ENCODE data around the gene ARL5A.

Gene ARL5A

DNA sequence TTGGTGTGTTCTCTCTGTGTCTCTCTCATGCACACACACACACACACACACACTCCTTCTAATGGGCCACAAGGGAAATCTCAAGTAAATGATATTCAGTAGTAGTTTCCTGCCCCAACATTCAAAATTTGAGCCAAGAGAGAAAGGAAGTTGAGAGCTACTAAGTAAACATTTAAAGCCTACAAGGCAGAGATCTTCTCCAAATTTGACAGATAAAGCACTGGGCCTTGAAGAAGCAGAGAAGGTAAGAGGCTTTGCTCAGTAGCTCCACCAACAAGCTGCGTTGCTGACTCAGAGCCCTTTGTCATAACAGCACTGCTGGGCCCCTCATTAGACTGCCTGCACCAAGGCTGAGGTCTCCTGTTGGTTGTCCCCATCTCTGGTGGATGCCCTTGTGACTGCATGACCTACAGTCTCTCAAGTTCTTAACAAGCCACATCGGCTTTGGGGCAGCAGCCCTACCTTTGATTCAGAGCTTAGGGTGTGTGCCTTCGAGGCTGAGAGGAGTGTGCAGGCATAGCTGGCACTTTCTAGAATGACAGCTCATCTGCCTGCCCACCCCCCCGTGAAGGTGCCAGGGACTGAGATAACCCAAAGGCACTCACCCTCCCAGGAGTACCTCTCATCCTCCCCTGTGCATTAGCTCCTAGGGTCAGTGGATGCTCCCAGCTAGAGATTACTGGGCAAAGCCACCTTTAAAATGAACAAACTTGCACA, 61.6 kb downstream of the ARL5A start:
- DNase-seq, result no peak
- H3K9me3 ChIP-seq, result no peaks in the 10 kb centered on the region
- no peaks in the 10 kb centered on the region for H3K27me3 ChIP-seq
- intact Hi-C loops (cut with DNase I; ENCODE audit: low total_unique reads), result no loop called here
- no peak overlapping the region for H3K27ac ChIP-seq
- H3K4me3 ChIP-seq, result no peak overlapping the region
- H3K36me3 ChIP-seq, result no peaks in the 10 kb centered on the region
- no peaks in the 10 kb centered on the region for H3K4me1 ChIP-seq
- TF ChIP-seq, protein P1, sequence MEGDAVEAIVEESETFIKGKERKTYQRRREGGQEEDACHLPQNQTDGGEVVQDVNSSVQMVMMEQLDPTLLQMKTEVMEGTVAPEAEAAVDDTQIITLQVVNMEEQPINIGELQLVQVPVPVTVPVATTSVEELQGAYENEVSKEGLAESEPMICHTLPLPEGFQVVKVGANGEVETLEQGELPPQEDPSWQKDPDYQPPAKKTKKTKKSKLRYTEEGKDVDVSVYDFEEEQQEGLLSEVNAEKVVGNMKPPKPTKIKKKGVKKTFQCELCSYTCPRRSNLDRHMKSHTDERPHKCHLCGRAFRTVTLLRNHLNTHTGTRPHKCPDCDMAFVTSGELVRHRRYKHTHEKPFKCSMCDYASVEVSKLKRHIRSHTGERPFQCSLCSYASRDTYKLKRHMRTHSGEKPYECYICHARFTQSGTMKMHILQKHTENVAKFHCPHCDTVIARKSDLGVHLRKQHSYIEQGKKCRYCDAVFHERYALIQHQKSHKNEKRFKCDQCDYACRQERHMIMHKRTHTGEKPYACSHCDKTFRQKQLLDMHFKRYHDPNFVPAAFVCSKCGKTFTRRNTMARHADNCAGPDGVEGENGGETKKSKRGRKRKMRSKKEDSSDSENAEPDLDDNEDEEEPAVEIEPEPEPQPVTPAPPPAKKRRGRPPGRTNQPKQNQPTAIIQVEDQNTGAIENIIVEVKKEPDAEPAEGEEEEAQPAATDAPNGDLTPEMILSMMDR (IDR thresholded peaks at IDR 0.05), result no peak

DNA sequence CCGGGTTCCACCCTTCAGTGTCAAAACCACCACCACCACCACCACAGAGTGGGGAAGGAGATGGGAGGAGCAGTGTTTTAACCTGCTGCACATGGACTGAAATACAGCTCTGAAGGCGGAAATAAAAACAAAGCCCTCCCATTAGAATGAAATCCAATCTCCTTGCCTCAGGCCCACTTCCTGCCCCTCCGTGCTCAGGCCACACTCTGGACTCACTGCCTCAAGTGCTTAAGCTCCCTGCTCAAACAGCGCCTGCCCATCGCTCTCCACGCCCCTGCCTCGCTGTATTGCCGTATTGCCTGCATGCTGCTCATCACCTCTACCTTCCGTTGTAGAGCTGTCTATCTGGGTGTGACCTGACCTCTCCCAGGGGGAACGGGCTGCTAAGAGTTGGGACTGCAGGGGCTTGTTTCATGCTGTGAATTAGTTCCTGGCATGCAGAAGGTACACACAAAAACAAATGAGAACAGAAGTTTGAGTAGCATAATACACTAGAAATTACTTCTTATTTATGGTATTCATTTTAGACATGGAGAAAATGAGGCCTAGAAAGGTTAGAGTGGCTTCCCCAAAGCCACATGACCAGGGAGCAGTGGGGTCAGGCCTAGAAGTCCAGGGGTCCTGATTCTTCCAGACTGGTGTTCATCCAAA, 62.3 kb downstream of the ARL5A start:
- Histone ChIP-seq H3K36me3 (no peaks in the 10 kb centered on the region), H3K27ac (no peak overlapping the region), H3K4me1 (no peaks in the 10 kb centered on the region), H3K4me3 (no peak overlapping the region), H3K9me3 (no peaks in the 10 kb centered on the region), H3K27me3 (no peaks in the 10 kb centered on the region)
- TF ChIP-seq, protein P1 (IDR thresholded peaks at IDR 0.05), result no peak
- intact Hi-C loops (cut with DNase I; ENCODE audit: low total_unique reads), result no loop called here
- no peak for DNase-seq

DNA sequence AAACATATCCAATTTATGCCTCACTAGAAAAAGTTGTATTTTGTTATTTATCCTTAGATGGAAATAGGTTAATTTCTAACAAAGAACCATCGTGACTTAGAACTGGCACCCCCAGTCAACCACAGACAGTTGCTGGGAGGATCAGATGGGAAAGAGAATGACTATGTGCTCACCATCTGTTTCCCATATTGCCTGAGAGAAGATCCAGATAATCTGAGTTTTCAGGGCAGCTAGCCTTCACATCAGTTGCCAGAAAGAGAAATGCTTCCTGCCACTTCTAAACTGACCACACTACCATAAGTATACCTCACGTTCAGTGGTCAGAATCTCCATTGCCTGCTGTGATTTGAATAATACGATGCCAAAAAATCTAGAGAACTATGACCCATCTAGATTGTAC, 65.5 kb downstream of the ARL5A start:
- intact Hi-C loops (cut with DNase I; ENCODE audit: low total_unique reads), result no loop called here
- TF ChIP-seq, protein P1 (IDR thresholded peaks at IDR 0.05), result no peak
- no peak overlapping the region for H3K27ac ChIP-seq
- no peaks in the 10 kb centered on the region for H3K27me3 ChIP-seq
- H3K4me1 ChIP-seq, result no peaks in the 10 kb centered on the region
- no peak for DNase-seq
- no peaks in the 10 kb centered on the region for H3K36me3 ChIP-seq
- no peaks in the 10 kb centered on the region for H3K9me3 ChIP-seq
- H3K4me3 ChIP-seq, result no peak overlapping the region

DNA sequence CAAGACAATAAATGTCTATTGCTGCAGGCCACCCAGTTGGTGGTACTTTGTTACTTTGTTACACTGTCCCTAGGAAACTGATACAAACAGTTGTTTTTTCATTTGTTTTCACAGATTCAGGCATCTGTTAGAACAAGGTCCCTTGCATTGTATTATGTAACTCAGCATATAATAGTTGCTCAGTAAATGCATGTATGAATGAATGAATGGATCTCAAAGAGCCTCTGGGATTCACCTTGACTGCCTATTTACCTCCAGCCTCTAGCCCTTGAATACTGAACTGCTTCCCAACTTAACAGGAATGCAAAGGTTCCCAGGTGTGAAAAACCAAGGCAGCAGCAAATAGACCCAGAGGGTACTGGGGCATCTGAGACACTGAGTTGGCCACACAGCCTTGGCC, 66.5 kb downstream of the ARL5A start:
- Histone ChIP-seq H3K4me3 (no peak overlapping the region), H3K9me3 (no peaks in the 10 kb centered on the region), H3K27ac (no peak overlapping the region), H3K36me3 (no peaks in the 10 kb centered on the region), H3K27me3 (no peaks in the 10 kb centered on the region), H3K4me1 (no peaks in the 10 kb centered on the region)
- TF ChIP-seq, protein P1 (IDR thresholded peaks at IDR 0.05), result no peak
- intact Hi-C loops (cut with DNase I; ENCODE audit: low total_unique reads), result no loop called here
- DNase-seq, result no peak

DNA sequence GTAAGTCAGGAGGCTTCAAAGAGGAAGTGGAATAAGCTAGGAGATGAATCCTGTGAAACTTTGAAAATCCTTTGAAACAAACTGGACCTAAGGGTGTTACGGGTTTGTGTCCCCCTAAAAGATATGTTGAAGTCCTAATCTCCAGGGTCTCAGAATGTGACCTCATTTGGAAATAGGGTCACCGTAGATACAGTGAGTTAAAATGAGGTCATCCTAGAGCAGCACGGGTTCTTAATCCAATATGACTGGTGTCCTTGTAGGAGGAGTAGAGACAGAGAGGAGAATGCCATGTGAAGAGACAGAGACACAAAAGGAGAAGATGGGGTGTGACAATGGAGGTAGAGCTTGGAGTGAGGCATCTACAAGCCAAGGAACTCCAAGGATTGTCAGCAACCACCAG, 67.0 kb downstream of the ARL5A start:
- Histone ChIP-seq H3K36me3 (no peaks in the 10 kb centered on the region), H3K9me3 (no peaks in the 10 kb centered on the region), H3K4me3 (no peak overlapping the region), H3K27me3 (no peaks in the 10 kb centered on the region), H3K27ac (no peak overlapping the region), H3K4me1 (no peaks in the 10 kb centered on the region)
- no peak for DNase-seq
- intact Hi-C loops (cut with DNase I; ENCODE audit: low total_unique reads), result no loop called here
- TF ChIP-seq, protein P1 (IDR thresholded peaks at IDR 0.05), result no peak
